ENCODE measurements around the gene COL9A2. TPM values are rescaled to one million over a fixed set of nuclear protein-coding genes. Genes with fewer than 3 reads are reported as not detected.

COL9A2 gene
- total RNA-seq, 2 experiments from 2014 or later: 7.2 to 8.2 TPM

DNA sequence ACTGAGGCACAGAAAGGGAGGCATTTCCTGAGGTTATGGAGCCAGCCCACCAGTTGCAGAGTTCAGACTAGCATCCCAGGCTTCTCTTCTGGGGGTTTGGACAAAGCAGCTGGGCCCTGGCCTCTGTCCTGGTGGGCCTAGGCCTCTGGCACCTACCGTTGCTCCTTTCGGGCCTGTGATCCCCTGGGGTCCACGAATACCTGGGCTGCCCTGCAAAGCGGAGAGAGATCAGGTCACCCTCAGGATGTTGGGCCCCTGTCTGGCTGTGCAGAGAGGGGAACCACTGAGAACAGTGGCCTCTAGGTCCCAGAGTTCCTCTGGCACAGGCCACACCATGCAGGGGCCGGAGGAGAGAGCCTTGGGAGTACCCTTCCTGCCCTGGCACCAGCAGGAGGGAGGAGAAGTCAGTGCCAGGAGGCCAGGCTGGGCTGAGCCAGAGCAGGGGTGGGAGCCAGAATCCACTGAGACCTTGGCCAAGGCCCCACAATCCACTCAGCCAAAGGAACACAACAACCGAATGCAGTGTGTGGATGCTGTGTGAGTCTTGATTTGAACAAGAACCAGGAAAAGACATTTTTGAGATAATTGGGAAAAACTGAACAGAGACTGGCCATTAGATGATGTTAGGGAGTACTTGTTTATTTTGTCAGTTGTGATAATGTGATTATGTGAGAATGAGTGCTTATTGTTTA lies 8.9 kb downstream of the COL9A2 start:
- ChIA-PET CTCF (no interaction called here), POLR2A (no interaction called here)
- Mint-ChIP-seq H3K27ac (no peak overlapping the region), H3K36me3 (ENCODE audit: low read depth) (no peaks in the 10 kb centered on the region), H3K27me3 (no peaks in the 10 kb centered on the region), H3K9me3 (no peaks in the 10 kb centered on the region), H3K4me3 (no peak overlapping the region), H3K4me1 (peaks cover 16% of the 10 kb centered on the region)
- DNase-seq: no peak

DNA sequence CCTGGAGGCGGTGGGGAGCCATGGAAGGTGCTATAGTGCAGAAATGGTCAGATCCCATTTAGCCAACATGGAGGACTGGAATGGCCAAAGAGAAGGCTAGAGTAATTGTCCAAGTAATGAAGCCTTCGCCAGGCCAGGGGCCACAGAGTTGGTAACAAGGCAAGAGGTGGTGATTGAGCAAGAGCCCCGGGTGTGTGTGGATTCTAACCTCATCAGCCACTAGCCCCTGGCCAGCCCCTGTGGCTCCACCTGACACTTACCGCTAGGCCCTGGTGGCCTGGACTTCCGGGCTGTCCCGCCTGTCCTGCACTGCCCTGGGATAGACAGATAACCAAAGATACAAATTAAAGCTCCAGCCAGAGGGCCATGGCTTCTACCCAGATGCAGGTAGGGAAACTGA lies 9.9 kb downstream of the COL9A2 start:
- ChIA-PET CTCF (no interaction called here), POLR2A (no interaction called here)
- DNase-seq: no peak
- Mint-ChIP-seq H3K4me3 (no peak overlapping the region), H3K27ac (no peak overlapping the region), H3K4me1 (peaks cover 7% of the 10 kb centered on the region), H3K27me3 (no peaks in the 10 kb centered on the region), H3K9me3 (no peaks in the 10 kb centered on the region), H3K36me3 (ENCODE audit: low read depth) (no peaks in the 10 kb centered on the region)

DNA sequence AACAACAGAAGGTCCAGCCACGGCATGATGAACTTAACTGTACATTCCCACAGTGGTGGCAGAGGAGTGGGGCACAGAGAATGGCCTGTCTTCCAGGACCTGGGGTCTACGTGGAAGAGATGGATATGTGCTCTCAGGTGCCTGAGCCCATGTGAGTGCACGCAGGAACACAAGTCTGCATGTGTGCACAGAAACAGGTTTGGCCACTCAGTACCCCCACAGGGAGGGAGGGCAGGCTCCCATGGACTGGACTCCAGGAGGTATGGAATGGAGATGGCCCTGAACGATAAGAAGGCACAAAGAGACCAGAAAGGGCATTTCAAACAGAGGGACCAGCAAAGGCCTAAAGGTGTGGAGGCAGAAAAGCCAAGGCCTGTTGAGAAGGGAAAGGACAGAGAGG lies 10.8 kb downstream of the COL9A2 start:
- Mint-ChIP-seq H3K4me3 (no peak overlapping the region), H3K36me3 (ENCODE audit: low read depth) (no peaks in the 10 kb centered on the region), H3K27me3 (no peaks in the 10 kb centered on the region), H3K9me3 (no peaks in the 10 kb centered on the region), H3K4me1 (peaks cover 1% of the 10 kb centered on the region), H3K27ac (no peak overlapping the region)
- ChIA-PET CTCF (no interaction called here), POLR2A (no interaction called here)
- DNase-seq: no peak

DNA sequence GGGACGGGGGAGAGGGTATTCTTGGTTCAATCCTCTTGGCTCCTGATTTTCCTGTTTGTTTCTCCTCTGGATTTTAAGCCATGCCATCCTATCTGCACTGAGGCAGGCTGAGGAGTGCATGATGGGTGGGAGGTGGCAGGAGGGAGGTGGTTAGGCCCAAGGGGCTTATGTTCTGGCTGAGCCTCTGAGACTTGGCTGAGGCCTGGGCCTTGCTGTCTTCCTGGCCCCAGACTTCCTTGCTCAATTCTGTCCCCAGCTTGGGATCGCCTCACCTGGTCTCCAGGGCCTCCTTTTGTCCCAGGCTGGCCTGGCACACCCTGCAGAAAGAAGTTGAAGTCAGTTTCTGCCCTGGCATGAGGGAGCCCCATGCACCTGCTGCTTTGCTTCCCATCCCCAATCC lies 11.2 kb downstream of the COL9A2 start:
- CTCF ChIA-PET: interaction anchor here (1.0 kb wide), 2 partner anchors 153 to 161 kb away, joined by 3 to 4 read pairs; no protein-coding TSS in a partner anchor
- peaks cover 1% of the 10 kb centered on the region for H3K4me1 Mint-ChIP-seq
- H3K27me3 Mint-ChIP-seq: no peaks in the 10 kb centered on the region
- DNase-seq: no peak
- no peak overlapping the region for H3K27ac Mint-ChIP-seq
- no peaks in the 10 kb centered on the region for H3K9me3 Mint-ChIP-seq
- H3K36me3 Mint-ChIP-seq (ENCODE audit: low read depth): no peaks in the 10 kb centered on the region
- H3K4me3 Mint-ChIP-seq: no peak overlapping the region
- POLR2A ChIA-PET: no interaction called here

DNA sequence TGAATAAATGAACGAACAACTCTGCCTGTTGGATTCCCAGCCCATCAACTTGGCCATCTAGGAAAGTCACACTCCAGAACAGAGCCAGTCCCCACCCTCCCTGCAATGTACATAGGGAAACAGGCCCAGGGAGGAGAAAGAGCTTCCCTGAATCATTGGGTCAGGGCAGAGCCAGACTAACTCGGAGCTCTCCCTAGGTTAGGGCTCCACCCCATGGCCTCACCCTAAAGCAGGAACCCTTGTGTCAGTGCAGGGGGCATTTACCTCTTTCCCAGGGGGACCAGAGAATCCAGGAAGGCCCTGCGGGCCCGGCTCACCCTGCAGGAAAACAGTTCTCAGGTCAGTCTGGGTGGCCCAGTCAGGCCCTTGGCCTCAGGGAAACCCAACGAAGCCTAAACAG lies 11.6 kb downstream of the COL9A2 start:
- DNase-seq: no peak
- Mint-ChIP-seq H3K36me3 (ENCODE audit: low read depth) (no peaks in the 10 kb centered on the region), H3K4me3 (no peak overlapping the region), H3K27me3 (no peaks in the 10 kb centered on the region), H3K4me1 (no peaks in the 10 kb centered on the region), H3K27ac (no peak overlapping the region), H3K9me3 (no peaks in the 10 kb centered on the region)
- ChIA-PET CTCF (interaction anchor here (1.0 kb wide), 2 partner anchors 153 to 161 kb away, joined by 3 to 4 read pairs; no protein-coding TSS in a partner anchor), POLR2A (no interaction called here)

DNA sequence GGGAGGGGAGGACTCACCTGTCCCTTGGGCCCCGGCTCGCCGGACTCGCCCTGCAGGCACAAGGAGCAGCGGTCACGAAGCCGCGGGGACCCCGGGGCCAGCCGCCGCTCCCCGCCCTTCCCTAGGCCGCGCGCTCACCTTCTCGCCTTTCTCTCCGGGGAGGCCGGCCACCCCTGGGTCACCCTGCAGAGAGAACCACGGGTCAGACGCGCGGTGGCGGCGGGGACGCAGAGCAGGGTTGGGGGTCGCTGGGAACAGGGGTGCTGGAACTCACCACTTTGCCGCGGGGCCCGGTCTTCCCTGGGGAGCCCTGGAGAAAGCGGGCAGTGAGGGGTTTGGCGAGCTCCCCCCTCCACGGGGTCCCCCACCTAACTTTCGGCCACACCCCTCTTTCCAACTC lies 13.3 kb downstream of the COL9A2 start:
- Mint-ChIP-seq H3K27me3 (no peaks in the 10 kb centered on the region), H3K4me3 (no peak overlapping the region), H3K9me3 (no peaks in the 10 kb centered on the region), H3K36me3 (ENCODE audit: low read depth) (no peaks in the 10 kb centered on the region), H3K27ac (no peak overlapping the region), H3K4me1 (no peaks in the 10 kb centered on the region)
- ChIA-PET CTCF (no interaction called here), POLR2A (no interaction called here)
- DNase-seq: no peak

DNA sequence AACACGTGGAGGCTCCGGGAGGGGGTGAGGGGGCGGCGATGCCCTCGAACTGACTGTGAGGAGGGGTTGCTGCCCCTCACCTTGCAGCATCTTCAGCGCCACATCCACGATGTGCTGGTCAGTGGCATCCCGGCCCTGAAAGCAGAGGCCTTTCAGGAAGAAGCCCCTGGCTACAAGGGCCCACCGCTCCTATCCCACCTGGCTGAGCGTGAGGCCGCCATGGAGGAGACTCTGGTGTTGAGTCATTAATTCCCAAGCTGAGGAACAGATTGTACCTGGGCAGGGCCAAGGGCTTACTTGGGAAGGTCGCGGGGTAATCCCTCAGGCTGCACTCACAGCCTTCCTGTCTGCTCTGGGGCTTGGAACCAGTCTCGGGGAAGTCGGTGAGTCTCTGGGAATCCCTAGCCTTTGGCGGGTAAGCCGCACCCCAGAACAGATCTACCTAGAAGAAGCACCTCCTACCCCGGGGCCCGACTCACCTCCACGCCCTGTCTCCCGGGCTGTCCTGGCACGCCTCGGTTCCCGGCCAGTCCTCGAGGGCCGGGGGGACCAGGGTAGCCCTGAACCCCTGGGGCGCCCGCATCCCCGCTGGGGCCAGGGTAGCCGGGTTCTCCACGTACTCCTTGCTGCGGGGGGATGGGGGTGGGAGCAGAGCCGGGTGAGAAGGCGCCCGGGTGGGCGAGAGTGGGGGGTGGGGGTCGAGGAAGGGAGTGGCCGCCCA lies 13.9 kb downstream of the COL9A2 start:
- Mint-ChIP-seq H3K27ac (no peak overlapping the region), H3K4me3 (no peak overlapping the region), H3K27me3 (no peaks in the 10 kb centered on the region), H3K9me3 (no peaks in the 10 kb centered on the region), H3K36me3 (ENCODE audit: low read depth) (no peaks in the 10 kb centered on the region), H3K4me1 (no peaks in the 10 kb centered on the region)
- DNase-seq: no peak
- ChIA-PET POLR2A (no interaction called here), CTCF (no interaction called here)

DNA sequence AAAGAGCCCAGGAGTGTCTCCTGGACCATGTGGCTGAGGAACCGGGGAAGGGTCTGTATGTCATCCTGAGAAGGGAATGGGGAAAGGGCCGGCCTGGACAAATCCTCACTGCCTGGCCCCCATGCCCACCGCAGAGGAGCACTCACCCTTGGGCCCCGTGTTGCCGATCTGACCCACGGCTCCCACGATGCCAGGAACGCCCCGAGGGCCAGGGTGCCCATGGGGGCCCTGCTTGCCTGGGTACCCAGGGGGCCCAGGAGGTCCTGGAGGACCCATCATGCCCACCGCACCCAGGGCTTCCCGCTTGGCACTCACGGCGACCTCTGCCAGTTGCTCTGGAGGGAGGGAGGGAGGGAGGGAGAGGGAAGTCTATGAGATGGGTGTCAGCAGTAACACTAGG lies 14.6 kb downstream of the COL9A2 start:
- Mint-ChIP-seq H3K9me3 (no peaks in the 10 kb centered on the region), H3K27ac (no peak overlapping the region), H3K4me1 (no peaks in the 10 kb centered on the region), H3K27me3 (no peaks in the 10 kb centered on the region), H3K4me3 (no peak overlapping the region), H3K36me3 (ENCODE audit: low read depth) (no peaks in the 10 kb centered on the region)
- POLR2A ChIA-PET: no interaction called here
- DNase-seq: no peak
- CTCF ChIA-PET: no interaction called here

DNA sequence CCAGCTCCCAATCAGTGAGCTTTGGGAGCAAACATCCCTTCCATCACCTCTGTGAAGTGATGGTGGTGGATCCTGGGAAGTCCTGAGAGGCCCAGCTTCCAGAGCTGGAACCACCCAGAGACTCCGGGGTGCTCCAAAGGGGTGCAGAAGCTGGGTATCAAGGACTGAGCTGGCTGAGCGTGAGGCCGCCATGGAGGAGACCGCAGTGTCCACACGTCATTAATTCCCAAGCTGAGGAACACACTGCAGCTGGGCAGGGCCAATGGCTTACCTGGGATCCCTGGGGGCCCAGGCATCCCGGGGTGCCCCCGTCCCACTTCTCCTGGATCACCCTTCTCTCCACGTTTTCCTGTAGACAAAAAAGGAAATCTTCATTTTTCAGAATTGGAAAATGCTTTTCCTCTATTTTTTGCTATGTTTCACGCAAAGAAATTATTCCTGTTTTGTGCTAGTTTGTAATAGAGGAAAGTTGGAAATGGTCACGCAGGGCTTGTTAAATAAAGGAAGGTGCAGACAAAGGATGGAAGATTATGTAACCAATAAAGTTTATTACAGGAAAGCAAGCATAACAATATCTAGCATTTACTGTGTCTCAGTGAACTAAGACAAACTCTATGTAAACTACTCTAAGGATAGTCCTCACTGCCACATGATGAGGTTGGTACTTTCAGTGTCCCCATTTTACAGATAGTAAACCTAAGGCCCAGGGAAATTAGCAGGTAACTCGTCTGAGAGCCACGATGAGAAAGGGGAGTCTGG lies 15.4 kb downstream of the COL9A2 start:
- no peaks in the 10 kb centered on the region for H3K9me3 Mint-ChIP-seq
- CTCF ChIA-PET: no interaction called here
- no peak for DNase-seq
- POLR2A ChIA-PET: no interaction called here
- no peak overlapping the region for H3K4me3 Mint-ChIP-seq
- H3K4me1 Mint-ChIP-seq: no peaks in the 10 kb centered on the region
- H3K27ac Mint-ChIP-seq: no peak overlapping the region
- no peaks in the 10 kb centered on the region for H3K36me3 Mint-ChIP-seq (ENCODE audit: low read depth)
- H3K27me3 Mint-ChIP-seq: no peaks in the 10 kb centered on the region

DNA sequence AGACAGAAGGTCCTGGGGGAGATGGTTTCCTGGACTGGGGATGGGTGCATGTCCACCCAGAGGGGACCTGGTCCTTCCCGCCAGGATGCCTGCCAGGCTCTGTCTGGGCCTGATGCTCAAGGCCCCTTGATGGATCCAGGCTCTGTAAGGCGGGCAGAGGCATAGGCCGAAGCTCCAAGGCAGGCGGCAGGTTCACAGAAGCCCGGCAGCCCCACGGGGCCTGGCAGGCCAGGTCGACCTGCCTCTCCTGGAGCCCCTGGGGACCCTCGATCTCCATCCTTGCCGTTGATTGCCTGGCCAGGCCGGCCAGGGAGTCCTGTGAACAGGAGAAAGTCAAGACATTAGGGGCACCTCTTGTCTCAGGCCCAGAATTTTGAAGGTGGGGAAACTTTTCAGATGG lies 16.0 kb downstream of the COL9A2 start:
- DNase-seq: no peak
- POLR2A ChIA-PET: no interaction called here
- Mint-ChIP-seq H3K27me3 (no peaks in the 10 kb centered on the region), H3K27ac (no peak overlapping the region), H3K9me3 (no peaks in the 10 kb centered on the region), H3K4me1 (no peaks in the 10 kb centered on the region), H3K4me3 (no peak overlapping the region), H3K36me3 (ENCODE audit: low read depth) (no peaks in the 10 kb centered on the region)
- CTCF ChIA-PET: no interaction called here

DNA sequence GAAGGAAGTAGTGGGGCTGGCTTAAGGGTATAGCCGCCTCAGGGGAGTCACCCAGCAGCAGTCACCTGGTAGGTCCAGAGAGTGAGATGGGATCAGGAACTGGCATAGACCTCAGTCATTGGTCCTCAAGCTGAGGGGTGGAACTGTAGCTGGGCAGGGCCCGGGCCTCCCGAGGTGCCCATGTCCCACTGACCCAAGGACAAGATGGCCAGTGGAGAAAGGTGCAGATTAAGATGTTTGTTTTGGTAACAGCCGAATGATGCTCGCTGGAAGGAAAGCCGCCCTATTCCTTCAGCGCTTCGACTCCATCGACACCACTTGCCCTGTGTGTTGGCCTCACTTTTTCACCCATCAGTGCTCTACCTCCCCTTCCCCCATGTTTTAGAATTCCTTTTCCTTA lies 16.4 kb downstream of the COL9A2 start:
- H3K4me3 Mint-ChIP-seq: no peak overlapping the region
- H3K4me1 Mint-ChIP-seq: no peaks in the 10 kb centered on the region
- no peaks in the 10 kb centered on the region for H3K27me3 Mint-ChIP-seq
- ChIA-PET CTCF (no interaction called here), POLR2A (no interaction called here)
- DNase-seq: no peak
- H3K9me3 Mint-ChIP-seq: no peaks in the 10 kb centered on the region
- H3K36me3 Mint-ChIP-seq (ENCODE audit: low read depth): no peaks in the 10 kb centered on the region
- H3K27ac Mint-ChIP-seq: no peak overlapping the region

DNA sequence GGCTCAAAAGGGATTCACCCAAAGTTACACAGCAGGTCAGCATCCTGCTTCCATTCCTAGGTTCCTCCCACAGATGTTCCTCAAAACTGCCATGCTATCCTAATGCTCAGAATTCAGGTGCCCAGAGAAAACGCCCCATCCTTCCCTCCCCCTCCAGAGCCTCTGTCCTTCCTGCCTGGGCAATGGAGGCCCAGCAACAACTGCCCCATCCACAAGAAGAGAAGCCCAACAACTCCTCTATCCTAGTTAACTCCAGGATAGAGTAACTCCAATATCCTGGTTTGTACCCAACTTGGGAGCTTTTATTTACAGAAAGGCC lies 16.9 kb downstream of the COL9A2 start:
- Mint-ChIP-seq H3K4me1 (no peaks in the 10 kb centered on the region), H3K27me3 (no peaks in the 10 kb centered on the region), H3K27ac (no peak overlapping the region), H3K4me3 (no peak overlapping the region), H3K9me3 (no peaks in the 10 kb centered on the region), H3K36me3 (ENCODE audit: low read depth) (no peaks in the 10 kb centered on the region)
- ChIA-PET POLR2A (no interaction called here), CTCF (no interaction called here)
- no peak for DNase-seq

DNA sequence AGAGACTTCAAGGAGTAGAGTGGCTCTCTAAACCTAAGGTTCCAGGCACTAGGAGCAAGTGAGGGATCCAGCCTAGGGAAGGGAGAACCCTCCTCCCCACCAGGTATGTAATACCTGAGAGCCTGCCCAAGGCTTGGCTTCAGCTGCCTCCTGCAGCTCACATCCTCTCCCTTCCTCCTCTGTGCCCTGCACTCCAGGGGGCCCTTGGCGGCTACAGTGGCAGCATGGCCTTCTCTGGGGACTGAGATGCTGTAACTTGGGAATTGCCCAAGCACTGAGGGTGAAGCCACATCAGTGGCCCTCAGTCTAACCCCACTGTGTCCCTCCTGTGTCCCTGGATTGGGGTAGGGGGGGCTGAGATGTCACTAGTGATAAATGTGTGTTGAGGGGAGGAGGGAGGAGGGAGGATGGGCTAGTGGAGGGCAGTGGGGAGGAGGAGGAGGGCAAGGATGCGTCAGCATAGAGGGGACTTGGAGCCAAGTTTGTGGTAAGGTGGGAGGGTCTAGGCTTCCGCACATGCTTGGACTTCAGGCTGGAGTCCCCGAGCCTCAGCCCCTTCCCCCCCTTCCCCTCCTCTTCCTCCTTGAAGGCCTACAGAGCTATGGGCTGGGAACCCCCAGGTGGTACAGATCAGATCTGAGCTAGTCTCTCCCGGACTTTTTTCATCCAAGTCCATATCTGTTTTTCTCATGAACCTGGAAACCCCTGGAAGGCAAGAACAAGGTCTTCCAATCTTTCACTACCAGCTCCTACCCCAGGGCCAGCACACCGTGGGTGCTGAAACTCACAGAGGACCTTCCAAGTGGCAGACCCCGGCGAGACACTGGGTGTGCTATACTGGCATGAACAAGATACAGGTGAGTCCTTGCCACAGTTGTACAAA lies 17.5 kb downstream of the COL9A2 start:
- Mint-ChIP-seq H3K4me3 (no peak overlapping the region), H3K4me1 (no peaks in the 10 kb centered on the region), H3K9me3 (no peaks in the 10 kb centered on the region), H3K27me3 (no peaks in the 10 kb centered on the region), H3K27ac (no peak overlapping the region), H3K36me3 (ENCODE audit: low read depth) (peaks cover 3% of the 10 kb centered on the region)
- CTCF ChIA-PET: no interaction called here
- POLR2A ChIA-PET: no interaction called here
- DNase-seq: no peak

Measured in activated CD4-positive, alpha-beta memory T cell treated with anti-CD3 and anti-CD28 coated beads, Interleukin-2, amount 10 ng/mL, durations not matched to agents 7 days and 5 days (primary cell).